Islet of Langerhans (tissue), 1 donor: ENCODE measurements around the gene METTL26.

Experiments used
- FAIRE-seq: peaks from one replicate; lab custom pipeline; 2011; peaks lifted over from hg19 to GRCh38; lab: Jason Lieb, UNC

METTL26 gene

DNA sequence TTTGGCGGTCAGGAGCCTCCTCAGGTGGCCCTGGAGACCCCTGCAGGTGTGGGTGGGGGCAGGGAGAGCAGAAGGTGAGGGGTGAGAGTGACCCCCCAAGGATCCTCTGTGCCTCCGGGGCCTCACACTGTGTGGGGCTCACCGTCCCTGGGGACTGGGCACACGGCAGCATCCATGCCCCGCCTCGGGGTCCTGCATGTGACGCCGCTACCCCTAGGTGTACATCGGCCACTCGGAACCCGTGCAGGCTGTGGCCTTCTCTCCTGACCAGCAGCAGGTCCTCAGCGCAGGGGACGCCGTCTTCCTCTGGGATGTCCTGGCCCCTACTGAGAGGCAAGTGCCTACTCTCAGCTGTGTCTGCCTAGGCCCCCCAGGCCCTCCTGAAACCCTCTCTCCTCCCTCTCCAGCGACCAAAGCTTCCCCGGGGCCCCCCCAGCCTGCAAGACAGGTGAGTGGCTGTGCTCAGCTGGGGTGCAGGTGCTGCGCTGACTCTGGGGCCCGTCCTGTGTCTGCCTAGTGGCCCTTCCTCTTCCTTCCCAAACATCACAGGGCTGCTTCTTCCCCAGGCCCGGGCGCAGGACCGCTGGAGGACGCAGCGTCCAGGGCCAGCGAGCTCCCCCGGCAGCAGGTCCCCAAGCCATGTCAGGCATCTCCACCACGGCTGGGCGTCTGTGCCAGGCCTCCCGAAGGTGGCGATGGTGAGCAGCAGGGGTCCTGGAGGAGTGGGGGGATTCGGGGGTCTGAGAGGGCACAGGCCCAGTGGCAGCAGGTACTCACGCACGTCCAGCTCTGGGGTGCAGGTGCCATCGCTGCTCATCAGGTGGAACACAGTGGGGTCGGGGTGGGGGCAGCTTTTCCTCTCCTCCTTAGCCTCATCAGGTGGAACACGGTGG lies 22.8 kb upstream of the METTL26 start:
- FAIRE-seq: no peak

GRCh38 chr16:657487-657886 lies 21.4 kb upstream of the METTL26 start:
- FAIRE-seq: no peak

DNA sequence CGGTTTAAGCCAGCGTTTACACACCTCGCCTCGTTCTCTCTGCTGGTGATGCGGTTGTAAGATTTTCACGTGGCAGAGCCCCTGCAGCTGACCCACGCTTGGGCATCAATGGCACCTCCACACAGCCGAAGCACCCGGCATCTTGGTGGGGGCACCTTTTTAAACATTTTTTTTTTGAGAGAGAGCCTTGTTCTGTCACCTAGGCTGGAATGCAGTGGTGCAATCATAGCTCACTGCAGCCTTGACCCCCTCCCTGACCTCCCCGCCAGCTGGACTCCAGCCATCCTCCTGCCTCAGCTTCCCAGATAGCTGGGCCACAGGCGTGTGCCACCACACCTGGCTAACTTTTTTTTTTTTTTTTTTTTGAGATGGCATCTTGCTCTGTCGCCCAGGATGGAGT lies 17.9 kb upstream of the METTL26 start:
- FAIRE-seq: no peak

DNA sequence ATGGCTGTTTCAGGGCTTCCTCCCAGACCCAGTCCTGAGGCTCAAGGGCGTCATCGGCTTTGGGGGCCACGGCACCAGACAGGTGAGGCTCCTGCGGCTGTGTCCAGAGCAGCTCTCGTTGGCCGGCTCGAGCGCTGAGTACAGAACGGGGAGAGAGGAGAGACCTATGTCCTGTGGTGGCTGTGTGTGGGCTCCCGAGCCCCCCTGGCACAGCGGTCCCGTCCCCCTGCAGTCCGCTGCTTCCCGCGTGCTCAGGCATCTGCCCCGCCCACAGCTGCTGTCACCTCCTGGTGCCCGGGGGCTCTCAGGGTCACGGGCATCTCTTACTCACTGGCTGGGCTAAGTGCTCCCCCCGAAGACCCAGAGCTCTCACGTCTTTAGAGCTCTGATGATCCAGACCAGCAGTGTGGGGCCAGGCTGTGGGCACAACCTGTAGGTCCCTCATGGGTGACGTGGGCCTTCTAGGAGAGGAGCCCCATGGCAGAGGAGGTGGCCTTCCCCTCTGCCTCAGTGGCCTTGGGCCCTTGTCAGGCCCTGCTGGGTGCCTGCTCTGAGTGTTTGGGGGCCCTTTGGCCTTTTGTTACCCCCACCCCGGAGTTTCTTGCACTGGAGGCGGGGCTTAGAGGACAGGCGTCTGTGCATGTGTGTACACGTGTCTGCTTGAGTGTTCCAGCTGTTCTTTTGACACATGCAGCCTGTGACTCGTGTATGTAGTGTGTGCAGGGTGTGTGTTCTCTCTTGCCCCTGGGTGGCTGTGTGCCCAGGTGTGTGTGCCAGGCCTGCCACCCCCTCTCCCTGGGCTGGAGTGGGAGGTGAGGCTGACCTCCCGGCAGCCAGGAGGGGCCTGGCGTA lies 16.6 kb upstream of the METTL26 start:
- FAIRE-seq: no peak

- FAIRE-seq: no peak
Observed at GRCh38 chr16:651844-652243, 15.7 kb upstream of the METTL26 start.

GRCh38 chr16:649631-650030 lies 13.5 kb upstream of the METTL26 start:
- FAIRE-seq: no peak

DNA sequence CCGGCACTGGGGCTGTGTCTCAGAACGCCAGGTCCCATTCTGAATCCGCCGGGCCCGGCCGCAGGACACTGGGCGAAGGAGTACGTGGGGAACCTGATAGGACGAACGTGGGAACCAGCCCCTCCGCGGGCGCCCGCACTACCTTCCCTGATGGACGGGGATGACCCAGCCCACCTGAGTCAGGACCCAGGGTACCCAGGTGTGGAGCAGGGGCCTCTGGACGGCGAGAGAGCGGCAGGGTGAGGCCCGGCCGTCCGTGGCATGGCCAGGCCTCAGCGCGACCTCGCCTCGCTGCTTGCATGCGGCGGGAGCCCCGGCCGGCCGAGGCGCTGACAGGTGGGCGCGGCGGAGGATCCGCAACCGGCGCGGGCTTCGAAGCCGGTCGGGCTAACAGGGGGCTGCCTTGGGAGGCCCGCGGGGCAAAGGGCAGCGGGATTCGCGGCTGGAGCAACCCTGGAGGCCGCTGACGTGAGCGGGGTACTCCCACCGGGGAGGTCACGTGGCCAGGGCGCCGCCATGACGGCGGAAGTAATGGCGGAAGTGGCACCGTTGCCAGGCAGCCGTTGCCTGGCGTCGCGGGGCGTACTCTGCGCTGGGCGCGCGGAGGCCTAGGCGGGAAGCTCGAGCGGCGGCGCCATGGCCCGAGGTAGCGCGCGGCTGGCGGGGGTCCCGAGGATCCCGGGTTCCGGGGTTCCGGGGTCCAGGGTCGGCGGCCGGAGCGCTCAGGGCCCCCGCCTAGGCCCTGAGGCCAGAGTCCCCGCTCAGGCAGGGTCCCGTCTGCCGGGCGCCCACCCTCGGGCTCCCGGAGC lies 12.9 kb upstream of the METTL26 start, which contains the start of gene WDR90:
Gene WDR90, plus strand, starts transcription at position 585 of the 809 bp plus-strand sequence. Its CDS starts 52 bp downstream, at position 637.
- FAIRE-seq: peak; percentile 66

DNA sequence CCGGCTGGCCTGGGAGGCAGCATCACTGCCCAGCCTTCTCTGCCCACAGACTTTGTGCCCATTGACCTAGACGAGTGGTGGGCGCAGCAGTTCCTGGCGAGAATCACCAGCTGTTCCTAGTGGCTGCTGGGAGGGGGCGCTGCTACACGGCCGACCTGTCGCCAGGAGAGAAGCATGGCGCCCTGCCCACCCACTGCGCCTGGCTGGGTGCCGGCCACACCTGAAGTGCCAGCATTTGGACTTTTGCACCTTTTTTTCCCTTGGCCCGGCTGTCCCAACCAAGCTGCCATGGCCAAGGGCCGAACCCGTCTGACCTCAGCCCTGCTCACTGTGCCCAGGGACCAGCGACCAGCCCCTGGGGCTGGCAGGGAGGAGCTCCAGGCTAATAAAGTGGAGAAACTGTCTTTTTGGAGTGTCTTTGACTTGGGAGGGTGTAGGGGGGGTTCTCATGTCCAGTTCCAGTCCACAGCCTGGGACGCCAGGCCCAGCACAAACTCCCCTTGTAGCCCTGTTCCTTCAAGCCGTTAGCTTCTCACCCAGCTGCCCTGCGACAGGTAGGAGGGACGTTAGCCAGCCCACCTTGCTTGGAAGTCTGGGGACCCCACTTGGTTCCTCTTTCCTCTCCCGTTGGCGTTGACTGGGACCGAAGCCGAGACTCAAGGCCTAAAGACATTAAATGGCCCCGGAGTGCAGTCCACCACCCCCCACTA lies 12.1 kb upstream of the METTL26 start:
- no peak for FAIRE-seq

DNA sequence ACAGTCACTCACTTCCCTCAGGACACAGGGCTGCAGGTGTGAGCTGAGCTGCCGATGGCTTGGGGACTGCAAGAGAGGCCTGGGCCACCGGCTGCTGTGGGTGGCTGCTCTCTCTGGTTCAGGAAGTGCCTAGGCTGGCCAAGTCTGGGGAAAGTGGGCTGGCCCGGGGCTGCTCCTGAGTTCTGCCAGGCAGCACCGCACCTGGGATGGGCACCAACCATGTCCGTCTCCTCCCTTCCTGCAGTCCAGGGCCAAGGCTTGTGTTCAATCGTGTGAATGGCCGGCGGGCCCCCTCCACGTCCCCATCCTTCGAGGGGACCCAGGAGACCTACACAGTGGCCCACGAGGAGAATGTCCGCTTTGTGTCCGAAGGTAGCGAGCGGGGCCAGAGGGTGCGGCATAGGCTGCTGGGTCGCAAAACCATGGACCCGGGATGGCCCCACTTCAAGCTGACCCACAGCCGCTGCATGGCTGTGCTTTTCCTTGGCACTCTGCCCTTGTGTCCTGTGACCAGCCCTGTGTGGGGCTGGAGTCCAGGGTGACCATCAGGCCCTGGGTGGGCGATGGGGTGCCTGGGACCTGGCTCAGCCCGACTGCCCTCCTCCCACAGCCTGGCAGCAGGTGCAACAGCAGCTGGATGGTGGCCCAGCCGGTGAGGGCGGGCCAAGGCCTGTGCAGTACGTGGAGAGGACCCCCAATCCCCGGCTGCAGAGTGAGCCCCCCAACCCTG lies 11.2 kb upstream of the METTL26 start:
- no peak for FAIRE-seq

DNA sequence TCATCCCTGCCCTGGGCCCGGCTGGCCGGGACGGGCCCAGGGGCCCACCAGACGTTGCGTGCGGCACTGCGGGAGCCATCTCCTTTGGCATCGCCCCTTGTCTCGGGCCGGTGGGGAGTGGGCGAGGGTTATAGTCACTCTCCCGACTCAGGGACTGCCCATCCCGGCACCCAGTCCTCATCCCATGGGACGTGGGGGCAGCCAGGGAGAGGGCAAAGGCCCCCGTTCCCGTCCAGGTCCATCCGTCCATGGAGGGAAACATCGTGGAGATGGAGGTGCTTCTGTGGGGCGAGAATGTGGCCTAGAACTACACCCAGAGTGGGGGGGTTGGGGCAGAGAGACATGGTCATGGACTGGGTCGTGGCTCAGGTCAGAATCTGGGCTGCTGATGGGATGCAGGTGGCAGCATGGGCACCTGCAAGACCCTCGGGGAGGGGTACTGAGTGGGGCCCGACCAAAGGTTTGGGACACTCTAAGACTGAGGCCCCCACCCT lies 10.6 kb upstream of the METTL26 start:
- no peak for FAIRE-seq

DNA sequence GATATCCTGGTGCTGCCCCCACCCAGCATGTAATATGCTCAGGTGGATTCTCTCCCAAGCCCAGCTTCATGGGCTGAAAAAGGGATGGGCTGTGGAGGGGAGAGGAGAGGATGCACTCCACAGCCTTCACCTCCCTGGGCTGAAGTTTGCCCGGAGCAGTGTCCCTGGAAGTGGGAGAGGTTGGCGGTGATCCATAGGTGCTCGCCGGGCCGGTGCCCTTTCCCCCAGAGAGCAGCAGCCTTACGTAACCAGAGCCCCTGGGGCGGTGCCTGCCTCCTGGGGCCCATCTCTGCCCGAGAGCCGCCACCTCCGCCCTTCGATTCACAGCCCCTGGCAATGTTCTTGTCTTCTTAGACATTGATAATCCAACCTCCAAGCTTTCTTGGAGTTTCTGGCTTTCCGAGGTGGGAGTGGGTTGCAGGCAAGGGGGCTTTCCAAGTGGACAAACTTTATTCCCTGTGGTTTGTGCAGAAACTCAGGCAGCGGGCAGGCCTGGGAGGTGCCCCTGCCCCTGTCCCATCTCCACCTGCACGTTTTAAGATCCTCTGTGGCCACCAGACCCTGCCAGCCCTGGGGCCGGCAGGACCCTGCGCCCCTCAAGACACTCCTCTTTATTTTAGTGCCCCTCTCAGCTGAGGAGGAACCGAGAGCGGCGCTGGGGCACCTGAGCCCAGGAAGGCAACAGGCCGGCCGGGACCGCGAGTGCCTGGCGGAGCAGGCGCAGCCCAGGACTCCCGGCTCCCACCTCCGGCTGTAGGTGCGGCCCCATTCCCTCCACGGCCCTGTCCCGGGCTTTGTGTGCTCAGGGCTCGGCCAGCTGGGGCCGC lies 10.0 kb upstream of the METTL26 start:
- no peak for FAIRE-seq

DNA sequence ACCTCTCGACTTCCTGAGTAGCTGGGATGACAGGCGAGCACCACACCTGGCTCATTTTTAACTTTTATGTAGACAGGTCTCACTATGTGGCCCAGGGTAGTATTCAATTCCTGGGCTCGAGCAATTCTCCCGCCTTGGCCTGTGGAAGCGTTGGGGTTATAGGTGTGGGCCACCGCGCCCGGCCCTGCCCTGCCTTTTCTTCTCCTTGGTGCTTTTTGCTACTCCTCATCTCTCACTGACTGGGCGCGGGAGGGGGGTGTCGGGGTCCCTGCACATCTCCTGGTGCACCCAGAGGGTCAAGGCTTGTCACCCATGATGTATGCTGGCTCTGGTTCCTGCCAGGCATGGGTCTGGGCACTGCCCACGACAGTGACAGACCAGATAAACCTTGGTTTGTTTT lies 8.5 kb upstream of the METTL26 start:
- FAIRE-seq: no peak

- FAIRE-seq: no peak
Observed at GRCh38 chr16:643050-643368, 6.9 kb upstream of the METTL26 start.

DNA sequence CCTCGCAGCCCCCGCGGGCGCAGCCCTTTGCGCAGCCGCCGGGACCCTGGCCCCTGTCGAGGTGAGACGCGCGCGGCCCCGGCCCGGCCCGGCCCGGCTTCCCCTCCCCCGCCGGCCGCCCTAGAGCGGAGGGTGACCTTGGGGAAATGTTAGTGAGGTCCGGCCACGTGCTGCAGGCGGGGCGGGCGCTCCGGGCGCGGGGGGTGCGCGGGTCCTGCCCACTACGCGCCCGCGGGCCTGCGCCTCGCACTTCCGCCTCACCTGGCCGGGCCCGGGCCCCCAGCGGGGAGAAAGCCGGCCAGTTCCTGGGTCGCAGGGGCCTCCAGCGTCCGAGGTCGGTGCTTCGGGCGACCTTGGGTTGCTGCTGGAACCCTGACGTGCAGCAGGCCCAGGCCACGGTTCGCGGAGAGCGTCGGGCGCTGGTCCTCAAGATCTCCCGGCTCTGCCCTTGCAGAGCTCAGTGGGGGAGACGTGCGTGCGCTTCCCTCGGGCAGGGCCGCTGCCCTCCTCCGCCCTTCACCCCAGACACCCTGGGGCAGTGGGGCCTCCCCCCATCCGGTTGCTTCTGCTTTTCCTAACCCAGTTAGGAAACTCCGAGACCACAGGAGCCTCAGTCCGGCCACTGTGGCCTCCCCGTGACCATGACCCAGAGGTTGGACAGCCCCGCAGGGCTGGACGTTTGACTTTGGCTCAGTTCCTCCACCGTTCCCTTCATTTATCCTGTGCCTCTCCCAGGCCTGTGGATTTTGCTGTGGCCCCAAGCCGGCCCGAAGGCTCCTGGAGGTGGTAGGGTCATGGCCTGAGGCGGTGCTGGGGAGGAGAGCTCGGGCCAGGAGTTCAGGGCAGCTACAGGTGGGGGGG lies 6.3 kb upstream of the METTL26 start:
- FAIRE-seq: no peak

DNA sequence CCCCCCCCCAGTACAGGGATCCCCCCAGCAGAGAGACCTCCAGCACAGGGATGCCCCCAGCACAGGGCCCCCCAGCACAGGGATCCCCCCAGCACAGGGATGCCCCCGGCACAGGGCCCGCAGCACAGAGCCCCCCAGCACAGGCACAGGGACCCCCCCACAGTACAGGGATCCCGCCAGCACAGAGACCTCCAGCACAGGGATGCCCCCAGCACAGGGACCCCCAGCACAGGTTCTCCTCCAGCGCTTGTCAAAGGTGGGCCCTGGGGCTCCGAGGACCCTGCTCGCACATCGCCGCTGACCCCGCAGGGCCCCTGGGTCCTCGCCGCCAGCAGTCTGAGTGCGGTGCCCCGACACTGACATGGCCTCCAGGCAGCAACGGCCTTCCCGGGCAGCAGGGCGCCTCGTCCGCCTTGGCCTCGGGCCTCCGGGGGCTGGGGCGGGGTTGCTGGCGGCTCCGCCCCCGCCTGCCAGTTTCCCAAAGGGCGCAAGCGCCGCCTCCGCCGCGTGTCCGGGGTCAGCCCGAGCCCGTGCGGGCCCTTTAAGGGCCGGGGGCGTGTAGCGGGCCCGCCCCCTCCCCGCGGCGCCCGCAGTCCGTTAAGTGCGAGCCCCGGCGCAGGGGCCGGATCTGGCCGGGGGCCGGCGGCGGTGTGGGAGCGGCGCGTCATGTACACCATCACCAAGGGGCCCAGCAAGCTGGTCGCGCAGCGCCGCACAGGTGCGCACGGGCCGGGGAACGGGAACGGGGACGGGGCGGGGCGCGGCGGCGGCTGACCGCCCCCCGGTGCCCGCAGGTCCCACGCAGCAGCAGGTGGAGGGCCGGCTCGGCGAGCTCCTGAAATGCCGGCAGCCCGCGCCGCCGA lies 5.5 kb upstream of the METTL26 start, which contains the start of gene MCRIP2:
Gene MCRIP2, plus strand, starts transcription at position 503 of the 863 bp plus-strand sequence. Its CDS starts 164 bp downstream, at position 667.
- FAIRE-seq: no peak

DNA sequence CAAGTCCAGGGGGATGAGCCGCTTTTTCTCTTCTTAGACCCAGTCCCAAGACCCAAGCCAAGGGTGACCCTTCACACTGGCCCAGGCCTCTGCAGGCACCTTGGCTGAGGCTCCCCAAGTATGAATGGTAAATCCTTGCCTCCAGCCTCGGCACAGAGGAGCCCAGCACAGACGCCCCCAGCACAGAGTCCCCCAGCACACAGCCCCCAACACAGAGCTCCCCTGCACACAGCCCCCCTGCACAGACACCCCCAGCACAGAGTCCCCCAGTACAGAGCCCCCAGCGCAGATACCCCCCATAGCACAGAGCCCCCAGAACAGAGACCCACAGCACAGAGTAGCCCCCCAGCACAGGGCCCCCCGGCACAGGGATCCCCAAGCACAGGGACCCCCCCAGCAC lies 4.5 kb upstream of the METTL26 start:
- FAIRE-seq: no peak

DNA sequence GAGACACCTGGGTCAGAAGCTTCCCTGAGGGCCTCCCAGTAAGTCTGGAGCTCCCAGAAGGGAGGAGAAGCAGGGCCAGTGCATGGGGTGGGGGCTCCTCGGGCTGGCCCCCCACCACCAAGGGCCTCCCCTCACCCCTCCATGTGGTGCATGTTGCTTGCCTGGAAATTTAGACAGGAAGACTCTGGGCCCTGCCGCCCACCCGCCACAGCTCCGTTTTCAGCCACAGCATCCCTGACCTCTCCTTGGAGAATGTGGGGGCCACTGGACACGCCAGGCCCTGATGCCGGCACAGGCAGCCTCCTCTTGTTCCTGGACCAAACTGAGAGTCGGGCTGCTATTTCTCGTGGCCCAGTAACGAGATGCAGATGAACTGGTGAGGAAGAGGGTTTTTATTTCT lies 2.7 kb upstream of the METTL26 start:
- FAIRE-seq: no peak

DNA sequence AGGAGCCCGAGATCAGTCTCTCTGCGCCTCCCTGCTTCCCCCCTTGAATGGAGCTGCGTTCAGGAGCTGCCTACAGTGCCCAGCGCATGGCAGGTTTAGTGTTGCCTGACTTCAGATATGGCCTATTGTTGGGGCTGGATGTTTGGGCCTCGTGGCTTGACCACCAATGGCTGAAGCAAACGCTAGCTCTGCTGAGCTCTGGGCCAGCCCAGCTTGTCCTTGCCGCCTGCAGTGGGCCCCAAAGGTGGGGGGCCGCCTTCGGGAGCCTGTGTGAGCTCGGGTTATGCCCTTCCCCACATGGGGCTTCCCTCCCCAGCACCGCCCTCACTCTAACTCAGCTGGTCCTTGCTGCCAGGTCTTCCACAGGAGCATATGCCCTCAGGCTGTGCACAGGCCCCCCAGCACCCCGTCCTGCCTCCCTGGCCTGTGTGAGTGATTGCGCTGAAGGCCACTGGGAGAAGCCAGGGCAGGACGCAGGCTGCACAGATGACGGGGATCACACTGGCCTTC lies 2.0 kb upstream of the METTL26 start:
- FAIRE-seq: no peak
